Central memory CD4-positive, alpha-beta T cell (primary cell): ENCODE measurements around the gene MPPED1.

Experiments
- DNase-seq: peaks from one replicate; pipeline ENCODE4 v3.0.0; 2022

MPPED1 gene

GRCh38 chr22:43529934-43530333, 118.1 kb downstream of the MPPED1 start:
- DNase-seq: no peak

DNA sequence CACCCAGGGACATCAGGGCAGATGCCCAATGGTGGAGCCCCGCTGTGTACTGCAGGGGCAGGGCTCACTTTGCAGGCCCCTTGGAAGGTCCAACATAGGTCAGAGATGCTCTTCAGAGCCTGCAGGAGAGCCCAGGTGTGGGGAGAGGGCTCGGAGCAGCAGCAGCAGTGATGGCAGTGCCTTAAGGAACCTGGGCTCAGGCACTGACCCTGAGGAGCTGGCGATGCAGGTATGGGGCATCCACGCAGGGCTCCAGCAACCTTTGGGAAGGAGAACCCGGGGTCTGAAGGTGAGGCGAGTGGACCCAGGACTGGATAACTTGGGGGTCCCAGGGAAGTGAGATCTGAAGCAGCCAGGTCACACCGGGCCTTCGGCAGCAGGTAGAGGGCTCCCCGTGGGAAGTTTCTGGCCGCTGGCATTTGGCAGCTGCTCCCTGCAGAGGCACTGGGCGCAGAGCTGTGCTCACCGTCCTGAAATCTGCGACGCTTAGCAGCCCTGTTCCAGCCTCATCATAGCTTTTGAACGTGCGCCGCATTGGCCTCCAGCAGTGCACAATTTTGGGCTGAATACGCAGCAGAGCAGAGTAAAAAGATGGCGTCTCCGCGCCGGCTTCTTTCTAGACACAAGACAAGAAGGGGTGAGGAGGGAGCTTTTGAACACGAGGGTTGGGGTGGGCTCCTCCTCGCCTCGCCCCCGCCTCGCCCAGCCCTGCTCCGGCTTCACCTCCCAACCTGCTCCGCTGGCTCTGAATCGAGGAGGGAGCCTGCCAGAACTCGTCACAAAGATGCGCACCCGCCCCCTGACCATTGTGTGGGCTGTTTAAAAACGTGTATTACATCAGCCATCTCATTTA, 118.8 kb downstream of the MPPED1 start:
- DNase-seq: no peak

DNA sequence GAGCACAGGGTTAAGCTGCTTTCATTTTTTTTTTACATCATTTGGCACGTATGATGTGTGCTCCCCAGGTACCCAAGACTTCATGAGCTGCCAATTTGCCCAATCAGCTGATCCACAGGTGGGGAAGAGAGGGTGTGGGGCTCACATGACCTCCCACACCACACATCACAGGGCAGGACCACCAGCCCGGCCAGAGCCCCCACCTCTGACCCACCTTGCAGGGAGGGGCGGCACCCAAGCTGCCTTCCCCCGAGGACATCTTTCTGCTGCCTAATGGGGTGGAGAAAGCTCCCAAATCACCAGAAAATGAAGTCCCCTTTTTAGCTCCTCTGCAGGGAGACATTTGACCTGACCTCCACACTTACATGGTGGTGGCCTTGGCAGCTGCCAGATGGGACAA, 119.8 kb downstream of the MPPED1 start:
- DNase-seq: no peak

- DNase-seq: no peak
Observed at GRCh38 chr22:43532301-43533155, 120.7 kb downstream of the MPPED1 start.

DNA sequence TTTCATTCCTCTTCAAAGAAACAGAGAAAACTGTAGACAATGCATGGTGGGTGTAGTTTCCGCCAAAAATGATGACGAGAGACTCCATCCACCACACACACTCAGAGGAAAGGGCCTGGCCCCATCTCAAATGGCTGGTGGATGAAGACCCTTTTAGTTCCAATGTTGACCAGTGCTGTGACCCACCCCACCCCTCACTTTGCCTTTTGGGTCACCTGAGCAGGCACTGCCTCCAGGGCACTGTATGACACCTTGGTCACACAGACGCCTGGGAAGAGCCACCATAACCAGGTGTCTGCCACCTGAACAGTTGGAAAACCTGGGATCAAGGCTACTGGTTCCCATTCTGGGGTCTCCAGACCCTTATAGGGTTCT, 121.3 kb downstream of the MPPED1 start:
- DNase-seq: no peak

- no peak for DNase-seq
Observed at GRCh38 chr22:43533656-43534428, 122.0 kb downstream of the MPPED1 start.

GRCh38 chr22:43534916-43535315, 123.1 kb downstream of the MPPED1 start:
- no peak for DNase-seq

- no peak for DNase-seq
Observed at GRCh38 chr22:43535336-43535735, 123.5 kb downstream of the MPPED1 start.

- DNase-seq: no peak
Observed at GRCh38 chr22:43535741-43536140, 123.9 kb downstream of the MPPED1 start.

DNA sequence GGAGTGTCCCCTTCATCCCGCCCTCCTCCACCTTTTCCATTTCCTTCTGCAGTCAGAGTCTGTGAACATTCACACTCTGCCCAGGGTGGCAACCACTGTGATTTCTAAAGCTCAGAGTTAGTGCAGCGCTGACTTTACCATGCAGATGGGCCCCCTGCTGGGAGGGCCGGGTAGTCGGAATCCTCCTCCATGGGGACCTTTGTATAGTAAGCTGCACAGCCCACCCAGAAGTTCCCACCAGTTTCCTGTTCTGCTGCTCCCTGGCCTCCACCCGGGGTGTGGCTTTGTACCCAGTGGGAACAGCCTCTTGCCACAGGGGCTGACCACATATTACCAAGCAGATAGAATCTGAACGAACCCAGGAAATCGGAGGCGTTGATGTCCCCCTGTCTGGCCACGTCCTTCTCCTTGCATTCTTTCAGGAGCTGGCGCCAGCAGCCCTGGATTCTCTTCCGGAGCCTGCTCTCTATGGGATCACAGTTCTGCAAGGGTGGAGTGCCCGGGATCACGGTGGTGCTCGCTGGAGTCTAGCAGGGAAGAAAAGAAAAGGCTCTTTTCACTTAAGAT, 125.3 kb downstream of the MPPED1 start:
- no peak for DNase-seq

GRCh38 chr22:43539572-43540528, 128.0 kb downstream of the MPPED1 start:
- DNase-seq: no peak

GRCh38 chr22:43540529-43540923, 128.7 kb downstream of the MPPED1 start:
- no peak for DNase-seq

- no peak for DNase-seq
Observed at GRCh38 chr22:43541022-43541421, 129.2 kb downstream of the MPPED1 start.

DNA sequence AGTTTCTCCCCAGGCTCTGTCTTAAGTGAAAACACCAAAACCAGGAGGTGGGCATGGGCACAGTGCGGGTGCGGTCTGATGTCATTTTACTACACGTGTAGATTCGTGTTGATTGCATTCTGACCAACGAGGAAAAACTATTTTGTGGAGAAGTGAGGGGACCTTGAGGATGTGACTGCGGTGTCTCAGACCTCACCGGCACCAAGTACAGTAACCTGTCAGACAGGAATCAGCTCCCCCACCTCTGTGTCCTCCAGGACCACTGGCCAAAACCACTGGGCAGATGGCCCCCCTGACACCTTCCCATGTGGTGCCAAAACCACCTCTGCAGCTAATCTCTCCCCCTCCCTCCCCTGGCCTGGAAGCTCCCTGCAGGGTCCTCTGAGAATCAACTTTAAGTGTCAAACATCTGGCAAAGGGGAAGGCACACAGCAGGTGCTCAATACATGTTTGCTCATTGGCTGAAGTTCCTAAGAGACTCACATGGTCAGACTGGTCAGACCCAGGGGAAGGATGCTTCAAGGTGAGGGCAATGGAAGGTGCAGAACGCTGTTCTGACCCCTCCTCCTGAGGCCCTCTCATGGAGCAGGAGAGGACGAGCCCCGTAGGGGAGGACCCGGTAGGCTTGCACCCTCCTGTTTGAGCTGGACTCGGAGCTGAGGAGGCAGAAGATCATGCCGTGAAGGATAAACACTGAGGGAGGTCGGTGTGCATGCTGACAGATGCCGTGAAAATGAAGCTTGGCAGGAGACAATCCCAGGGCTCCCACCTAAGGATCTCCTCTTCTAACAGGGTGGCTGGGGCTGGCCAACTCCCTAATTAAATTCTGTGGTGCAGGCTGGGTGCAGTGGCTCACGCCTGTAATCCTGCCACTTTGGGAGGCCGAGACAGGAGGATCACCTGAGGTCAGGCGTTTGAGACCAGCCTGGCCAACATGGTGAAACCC, 129.9 kb downstream of the MPPED1 start:
- DNase-seq: no peak

DNA sequence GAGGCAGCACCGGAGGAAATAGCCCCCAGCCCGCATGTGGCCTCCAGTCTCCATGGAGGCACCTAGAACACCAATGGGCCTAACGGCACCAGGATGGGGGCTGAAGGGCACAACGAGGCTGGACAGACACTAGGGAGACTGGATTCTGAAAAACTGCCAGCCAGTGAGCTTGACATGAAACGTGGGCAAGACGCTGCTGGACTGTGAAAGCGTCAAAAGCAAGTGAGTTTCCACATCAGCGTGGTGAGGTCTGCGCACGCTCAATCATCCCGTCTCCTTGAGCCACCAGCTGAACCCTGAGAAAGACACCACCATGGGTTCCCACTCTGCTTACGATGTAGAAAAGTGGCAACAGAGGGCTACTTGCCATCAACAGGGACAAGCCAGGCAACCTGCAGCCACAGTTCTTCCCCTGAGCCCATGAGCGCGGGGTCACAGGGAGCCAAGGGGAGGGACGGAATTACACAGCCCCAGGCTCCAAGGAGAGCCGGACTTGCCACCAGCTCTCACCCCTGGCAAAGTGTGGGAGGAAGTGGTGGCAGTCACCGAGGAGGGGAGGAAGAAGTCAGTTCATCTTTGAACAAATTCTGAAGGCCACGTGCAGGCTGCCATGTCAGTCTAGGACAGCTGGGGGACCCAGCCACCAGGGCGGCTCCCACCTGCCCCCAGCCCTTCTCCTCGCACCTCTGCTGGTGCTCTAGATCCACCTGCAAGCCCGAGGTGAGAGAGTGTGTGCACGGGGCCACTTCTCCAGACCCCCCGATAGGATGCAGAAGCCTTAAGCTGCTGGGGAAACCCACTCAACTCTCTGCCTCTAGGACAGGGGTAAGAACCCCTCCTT, 131.1 kb downstream of the MPPED1 start:
- DNase-seq: no peak

DNA sequence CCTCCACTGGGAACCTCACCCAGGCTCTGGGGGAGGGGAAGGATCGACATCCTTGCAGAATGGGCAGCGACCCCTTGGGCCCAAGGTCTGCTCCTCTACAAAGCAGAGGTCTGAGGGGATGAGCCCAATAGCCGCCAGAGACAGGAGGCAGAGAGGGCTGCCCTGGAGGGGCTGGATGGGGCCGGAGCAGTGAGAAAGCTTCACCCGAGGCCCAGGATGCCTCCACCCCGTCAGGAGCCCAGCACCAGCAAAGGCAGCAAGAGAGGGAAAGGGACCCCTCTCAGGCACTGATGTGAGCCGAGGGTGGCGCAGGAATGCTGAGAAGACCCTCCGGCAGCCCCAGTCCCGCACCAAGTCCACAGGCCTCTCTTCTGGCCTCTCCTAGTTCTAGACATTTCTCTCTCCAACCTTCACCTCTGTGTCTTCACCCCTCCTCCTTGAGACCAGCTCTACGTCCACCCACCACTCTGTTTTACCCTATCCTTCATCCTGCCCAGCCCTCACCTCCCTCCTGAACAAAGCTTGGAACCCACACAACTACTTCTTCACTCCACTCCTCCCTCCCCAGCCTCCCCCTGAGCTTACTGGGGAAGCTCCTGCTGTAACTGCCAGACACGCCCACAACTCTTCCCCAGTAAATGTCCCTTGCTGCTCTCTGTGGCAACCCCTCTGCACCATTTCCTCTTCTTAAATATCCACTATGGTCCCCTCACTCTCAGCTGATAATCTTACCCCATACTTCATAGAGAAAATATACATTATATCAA, 131.9 kb downstream of the MPPED1 start:
- DNase-seq: no peak

DNA sequence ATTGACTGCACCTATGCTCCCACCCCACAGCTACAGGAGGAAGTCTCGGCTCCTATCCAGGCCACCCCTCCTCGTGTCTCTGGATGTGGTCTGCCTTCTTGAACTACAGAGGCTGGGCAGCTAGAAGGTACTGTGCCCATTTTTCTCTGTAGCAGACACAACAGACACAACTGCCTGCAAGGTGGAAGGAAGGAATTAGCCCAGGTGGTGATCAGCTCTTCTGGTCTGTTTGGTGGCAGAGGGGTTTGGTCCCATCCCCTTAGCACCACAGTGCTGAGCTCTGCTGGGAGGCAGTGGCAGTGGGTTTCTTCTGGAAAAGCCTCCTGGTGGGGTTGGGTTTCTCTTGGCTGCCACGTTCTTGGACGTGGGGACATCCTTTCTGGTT, 132.5 kb downstream of the MPPED1 start:
- no peak for DNase-seq

DNA sequence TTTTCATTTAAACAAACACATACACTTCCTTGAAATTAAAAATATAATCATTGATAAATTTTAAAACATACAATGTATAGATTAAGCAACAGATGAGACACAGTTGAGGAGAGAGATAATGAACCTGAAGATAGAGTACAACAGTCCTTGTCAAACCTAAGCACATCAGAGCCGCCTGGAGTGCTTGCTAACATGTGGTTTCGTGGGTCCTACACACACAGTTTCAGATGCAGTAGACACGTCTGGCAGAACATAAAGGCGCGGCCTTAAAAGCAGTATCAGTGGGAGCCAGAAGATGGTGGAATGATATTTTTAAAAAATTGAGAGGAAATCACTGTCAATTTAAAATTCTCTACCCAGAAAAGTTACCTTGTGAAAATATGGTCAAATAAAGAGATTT, 134.4 kb downstream of the MPPED1 start:
- no peak for DNase-seq
